GM19324 (cell line): ENCODE results near the gene SCGB1C1.
"Not testable (repeated sequence)": the region's sequence is repeated elsewhere in the genome, so short reads cannot be mapped to it uniquely, and the experiment has no call there.

Experiments
- ATAC-seq: cut with Tn5 transposase; IDR thresholded peaks from one replicate; pipeline ENCODE4 v1.9.1; 2021; ENCODE audit warnings: mild to moderate bottlenecking, moderate library complexity; ENCODE audit not compliant: unreplicated experiment, low FRiP score

The SCGB1C1 gene

DNA sequence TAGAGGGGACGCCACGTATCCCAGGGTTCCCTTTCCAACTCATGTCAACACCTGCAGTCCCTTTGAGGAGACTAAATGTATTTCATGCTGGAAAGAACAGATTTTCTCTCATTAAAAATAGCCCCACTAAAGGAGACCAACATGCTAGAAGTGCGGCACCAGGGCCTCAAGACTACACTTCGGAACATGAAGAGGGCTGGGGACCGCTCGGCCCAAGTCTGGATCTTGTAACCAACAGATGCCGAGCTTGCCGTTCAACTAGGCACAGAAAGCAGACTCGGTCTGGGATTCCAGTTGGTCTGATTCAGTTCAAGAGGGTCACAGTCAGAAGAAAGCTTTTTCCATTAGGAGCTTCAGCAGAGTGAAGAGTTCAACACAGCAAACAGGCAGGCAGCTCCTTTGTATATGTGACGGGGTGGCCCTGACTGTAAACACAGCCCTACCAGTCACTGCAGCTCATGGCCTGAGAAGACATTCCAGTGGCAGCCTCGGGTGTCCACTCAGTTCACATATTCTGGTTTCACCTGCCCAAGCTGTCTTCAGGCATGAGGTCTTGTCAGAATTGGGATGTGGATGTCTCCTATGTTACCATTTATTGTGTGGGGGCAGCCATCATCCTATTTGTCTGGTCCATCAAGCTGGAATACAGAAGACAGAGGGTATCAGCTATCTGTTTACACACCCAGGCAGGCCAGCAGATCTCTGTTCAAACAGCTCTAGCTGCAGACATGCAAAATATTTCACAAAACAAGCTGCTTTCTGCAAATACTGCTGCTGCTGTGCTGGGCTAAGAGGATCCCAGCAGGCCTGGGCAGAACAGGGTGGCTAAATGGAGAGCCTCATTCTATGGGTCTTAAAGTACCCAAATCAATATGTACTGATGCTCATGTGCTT, 23.4 kb downstream of the SCGB1C1 start:
- ATAC-seq = no peak

- no peak for ATAC-seq
Measured at GRCh38 chr11:217704-218103, 24.8 kb downstream of the SCGB1C1 start.

DNA sequence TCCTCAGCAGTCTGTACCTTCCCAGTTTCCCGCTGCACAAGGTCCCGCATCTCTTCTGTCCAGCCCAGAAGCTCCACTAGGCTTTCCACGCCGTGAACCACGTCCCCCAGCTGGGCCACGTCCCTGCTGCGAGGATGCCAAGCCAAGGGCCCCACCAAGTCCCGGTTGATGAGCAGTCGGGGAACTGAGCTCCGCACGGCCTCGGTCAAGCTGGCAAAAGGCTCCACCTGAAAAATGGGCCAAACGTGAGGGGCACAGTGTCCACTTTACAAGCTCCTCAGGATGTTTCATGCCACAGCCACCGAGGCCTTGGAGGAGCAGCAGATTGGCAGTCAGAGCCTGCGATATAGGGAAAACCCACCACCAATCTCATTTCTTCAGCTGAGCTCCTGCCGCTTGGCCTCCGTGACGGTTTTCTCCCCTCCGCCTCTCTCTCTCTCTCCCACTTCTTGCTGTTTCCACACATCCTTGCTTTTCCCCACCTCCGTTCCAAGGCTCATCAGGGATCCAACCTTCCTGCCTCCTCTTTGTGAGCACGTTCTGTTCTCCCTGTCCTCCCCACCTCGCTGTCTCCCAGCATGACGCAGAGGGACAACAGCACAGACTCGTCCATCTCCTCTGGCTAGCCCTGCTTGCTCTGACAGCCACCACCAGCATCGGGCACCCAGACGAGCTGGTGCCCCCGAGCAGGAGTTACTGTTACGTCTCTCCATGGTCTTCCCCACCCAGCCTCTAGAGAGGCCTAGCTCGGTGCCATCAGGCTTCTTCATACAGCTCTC, 26.1 kb downstream of the SCGB1C1 start:
- ATAC-seq = no peak

DNA sequence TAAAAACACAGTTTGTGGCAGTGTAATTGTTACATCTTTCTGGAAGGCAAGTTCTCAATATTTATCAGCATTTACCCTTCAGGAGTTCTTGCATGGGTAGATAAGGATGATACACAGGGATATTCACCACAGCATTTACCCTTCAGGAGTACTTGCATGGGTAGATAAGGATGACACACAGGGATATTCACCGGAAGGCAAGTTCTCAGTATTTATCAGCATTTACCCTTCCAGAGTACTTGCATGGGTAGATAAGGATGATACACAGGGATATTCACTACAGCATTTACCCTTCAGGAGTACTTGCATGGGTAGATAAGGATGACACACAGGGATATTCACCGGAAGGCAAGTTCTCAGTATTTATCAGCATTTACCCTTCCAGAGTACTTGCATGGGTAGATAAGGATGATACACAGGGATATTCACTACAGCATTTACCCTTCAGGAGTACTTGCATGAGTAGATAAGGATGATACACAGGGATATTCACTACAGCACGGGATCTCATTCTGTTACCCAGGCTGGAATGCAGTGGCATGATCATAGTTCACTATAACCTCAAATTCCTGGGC, 27.9 kb downstream of the SCGB1C1 start:
- not testable (repeated sequence) for ATAC-seq

DNA sequence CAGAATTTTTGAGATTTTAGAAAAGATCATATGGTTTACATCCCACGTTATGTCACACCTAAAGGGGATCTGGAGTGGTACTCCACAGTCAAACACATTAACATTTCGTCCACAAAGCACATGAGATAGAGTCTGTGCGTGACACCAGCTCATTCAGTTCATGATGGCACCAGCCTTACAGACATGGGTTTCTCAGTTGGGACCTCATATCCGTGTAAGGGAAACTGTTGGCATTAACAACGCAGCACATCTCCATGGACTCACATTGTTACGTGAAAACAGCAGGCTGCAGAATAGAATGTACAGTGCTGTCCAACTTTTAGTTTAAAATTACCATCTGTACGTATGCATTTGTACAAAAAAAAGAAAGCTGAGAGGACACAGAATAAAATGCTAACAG, 28.7 kb downstream of the SCGB1C1 start:
- no peak for ATAC-seq

DNA sequence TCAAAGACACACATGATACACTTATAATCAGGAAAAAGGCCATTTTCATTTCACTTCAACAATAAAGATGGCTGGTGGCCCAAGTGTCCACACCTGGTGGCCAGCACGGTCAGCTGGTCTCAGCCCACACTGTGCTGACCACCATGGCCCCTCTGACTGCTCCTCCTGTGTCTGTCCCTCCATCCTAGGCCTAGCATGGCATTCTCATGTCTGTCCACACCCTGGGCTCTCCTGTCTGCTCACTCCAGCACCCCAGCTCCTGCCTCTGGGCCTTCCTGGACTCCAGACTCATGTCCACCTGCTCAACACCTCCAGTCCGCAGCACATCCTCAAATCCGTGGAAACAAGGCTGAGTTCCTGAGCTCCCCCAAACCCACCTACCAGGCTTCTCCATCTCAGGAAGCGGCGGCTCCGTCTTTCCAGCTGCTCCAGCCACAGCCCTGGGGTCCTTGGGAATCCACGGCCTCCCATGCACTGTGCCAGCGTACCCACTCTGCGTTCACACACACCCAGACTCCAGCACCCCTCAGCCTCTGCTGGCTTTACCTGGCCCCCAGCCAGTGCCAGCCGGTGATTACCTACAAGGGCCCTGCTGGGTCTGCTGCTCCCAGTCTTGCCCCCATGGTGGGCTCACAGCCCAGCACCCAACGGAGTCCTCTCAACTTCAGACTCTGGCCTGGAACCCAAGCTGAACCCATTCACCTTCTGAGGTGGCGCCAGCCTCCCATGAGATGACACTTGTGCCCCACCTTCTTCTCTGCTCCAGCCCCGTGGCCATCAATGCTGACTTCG, 29.3 kb downstream of the SCGB1C1 start:
- no peak for ATAC-seq

DNA sequence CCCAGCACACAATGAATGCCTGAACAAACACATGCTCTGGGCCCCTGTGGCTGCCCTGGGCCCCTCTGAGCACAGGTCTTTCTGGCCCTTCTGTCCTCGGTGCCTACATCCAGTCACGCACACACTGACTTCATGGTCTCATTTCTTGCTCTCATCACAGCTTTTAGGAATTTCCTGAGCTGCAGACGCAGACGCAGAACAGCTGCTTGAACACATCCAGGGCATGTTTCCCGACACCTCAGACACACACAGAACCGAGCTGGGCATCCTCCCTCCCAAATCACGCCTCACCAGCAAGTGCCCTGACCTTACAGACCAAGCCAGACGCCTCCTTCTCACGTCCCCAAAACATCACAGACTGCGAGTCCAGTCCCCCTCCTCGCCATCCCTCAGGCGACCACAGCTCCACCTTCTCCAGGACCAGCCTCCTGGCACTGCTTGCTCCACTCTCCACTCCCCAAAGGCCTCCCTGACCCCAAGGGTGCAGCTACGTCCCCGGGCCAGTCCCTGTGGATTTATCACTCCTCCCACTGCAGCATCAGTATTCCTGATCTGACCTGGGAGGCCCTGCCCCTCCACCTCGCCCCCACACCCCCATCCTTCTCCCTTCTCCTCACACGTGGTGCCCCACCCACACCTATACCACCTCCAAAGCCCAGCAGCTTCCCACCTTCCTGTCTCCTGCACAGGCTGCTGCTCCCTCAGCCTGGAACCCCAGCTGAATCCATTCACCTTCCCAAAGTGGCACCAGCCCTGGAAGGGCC, 30.3 kb downstream of the SCGB1C1 start:
- ATAC-seq = no peak

DNA sequence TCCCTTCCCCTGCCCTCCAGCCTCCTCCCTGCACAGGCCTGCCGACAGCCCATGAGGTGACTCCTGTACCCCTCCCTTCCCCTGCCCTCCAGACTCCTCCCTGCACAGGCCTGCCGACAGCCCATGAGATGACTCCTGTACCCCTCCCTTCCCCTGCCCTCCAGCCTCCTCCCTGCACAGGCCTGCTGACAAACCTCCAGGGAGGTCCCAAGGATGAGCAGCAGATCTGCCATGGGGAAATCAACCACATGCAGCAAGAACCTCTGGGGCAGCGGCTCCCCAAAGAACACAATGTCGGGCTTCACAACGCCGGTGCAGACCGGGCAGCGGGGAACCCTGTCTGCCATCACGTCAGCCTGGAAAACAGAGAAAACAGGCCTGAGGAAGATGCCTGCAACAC, 31.0 kb downstream of the SCGB1C1 start:
- ATAC-seq = no peak

- ATAC-seq = no peak
Measured at GRCh38 chr11:224424-224823, 31.5 kb downstream of the SCGB1C1 start.

GRCh38 chr11:225734-226453, 33.0 kb downstream of the SCGB1C1 start:
- no peak for ATAC-seq

DNA sequence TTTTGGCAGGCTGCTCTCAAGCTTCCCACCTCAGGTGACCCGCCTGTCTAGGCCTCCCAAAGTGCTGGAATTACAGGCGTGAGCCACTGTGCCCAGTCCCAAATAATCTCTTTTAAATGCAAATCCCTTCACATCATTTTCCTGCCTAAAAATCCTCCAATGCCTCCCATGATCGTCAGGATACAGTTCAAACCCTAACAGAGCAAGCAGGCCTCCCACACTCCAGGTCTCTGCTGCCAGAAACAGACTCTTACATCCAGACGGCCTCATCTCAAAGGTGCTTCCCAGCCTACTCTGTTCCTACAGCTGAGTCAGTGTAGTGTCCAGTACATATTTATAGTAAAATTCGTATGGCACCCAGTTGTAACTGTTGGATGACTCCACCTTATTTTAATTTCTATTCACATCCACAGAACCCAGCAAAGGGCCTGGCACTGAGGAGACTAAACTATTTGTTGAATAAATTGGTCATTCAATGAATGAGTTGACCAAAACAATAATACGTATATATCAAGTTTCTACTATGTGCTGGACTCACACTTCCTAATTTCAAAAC, 35.0 kb downstream of the SCGB1C1 start:
- no peak for ATAC-seq

DNA sequence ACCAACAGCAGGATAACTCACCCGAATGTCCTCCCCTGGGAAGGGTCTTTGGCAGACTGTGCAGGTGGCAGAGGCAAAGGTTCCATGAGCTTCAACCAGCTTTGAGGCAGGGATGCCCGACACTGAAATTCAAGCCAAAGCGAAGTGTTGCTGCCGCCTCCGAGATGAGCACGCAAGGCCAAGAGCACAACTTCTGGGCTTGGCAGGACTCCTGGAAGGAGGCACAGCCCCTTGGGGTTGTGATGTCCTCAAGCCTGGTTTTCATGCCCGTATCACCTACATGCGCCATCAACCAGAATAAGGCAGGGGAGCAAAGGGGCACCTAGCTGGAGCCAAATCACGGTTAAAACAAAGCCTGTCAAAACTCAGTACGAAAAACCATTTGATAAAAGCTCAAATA, 37.6 kb downstream of the SCGB1C1 start:
- no peak for ATAC-seq

DNA sequence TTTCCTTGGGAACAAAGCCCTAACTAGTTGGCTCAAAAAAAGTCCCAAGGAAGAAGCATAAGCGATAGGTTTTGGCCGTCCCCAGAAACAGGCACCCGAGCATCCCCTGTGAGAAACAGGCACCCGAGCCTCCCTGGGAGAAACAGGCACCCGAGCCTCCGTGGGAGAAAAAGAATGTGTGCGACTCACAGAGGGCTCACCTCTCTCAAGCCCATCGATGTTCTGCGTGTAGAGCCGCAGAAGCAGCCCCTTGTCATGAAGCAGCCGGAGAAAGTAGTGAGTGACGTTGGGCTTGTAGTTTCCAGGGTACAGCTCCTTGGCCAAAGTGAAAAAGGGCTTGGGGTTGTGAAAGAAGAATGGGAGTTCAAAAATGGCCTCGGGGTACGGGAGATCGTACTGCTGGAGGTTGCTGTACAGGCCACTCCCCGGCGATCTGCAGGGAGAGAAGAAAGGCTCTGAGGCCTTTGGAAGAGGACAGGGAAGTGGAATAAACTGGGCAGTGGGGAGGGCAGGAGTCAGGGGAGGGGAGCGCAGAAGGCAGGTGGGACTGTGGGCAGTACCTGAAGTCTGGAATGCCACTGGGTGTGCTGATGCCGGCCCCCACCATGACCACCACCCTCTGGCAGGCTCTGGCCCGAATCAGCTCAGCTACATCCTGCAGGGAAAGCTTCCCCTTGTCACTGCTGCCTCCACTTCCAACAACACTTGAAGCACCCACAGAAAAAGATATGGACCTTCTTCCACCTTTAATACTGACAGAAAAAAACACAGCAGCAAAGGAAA, 40.1 kb downstream of the SCGB1C1 start:
- ATAC-seq = no peak

- no peak for ATAC-seq
Measured at GRCh38 chr11:235180-235579, 42.3 kb downstream of the SCGB1C1 start.

DNA sequence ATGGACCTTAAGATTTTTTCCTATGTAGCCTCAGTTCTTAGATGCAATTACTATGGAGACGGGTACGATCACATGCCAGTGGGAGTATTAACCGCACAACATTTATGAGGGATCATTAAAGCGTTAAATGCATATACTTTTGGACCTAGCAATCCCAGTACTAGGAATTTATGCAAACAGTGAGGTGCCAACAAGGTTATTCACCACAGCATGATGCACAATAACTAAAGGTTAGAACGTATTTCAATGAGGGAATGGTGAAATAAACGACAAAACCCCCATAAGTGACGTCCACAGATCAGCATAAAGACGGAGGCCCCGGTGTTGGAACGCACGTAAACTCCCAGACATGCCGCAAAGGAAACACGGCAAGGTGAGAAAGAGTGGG, 42.7 kb downstream of the SCGB1C1 start:
- ATAC-seq = no peak

GRCh38 chr11:235997-236773, 43.3 kb downstream of the SCGB1C1 start, which contains the start of gene SIRT3:
SIRT3 (minus strand) TSS chr11:236342; CDS start chr11:236328, 14 bp downstream.
- peak; percentile 71 for ATAC-seq
